DMS79 treated with DMSO at 0.1 percent for 48 hours (cell line): ENCODE measurements around the gene CYP21A2.

Experiments used
- DNase-seq: peaks from one replicate; lab custom pipeline; 2025; lab: John Stamatoyannopoulos, UW

The CYP21A2 gene

DNA sequence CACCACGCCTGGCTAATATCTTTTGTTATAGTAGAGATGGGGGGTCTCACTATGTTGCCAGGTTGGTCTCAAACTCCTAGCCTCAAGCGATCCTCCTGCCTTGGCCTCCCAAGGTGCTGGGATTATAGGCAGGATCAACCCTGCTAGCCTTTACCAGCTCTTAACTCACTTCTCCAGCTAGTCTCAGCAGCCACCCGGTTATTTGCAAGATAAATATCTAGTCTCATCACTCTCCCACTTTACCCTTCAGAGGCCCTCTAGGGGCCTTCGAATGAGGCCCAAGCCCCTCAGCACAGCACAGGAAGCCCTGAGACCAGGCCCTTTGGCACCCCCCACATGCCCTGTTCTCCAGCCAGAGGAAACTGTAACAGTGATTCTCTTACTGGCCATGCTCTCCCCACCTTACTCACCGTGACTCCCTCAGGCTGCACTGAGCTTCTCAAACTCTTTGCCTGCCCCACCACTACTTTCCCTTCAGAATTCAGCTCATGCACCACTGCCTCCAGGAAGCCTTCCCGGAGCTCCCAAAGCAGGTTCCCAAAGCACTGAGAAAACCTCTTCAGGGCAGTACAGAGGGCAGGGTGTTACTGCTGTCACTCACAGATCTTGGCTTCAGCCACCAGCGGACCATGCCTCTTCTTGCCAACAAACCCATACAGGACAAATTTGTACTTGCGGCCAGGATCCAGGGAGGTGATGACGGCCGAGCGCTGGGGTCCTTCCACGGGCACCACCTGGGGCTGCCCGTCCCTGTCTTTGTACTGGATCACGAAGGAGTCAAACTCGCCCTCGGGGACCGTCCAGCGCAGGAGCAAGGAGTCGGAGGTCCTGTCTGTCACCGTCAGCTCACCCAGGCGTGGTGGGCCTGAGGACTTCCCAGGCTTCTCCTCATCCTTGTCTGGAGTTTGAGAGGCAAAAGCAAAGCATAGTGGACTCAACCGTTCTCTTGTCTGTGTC, 45.9 kb downstream of the CYP21A2 start:
- DNase-seq, result no peak

DNA sequence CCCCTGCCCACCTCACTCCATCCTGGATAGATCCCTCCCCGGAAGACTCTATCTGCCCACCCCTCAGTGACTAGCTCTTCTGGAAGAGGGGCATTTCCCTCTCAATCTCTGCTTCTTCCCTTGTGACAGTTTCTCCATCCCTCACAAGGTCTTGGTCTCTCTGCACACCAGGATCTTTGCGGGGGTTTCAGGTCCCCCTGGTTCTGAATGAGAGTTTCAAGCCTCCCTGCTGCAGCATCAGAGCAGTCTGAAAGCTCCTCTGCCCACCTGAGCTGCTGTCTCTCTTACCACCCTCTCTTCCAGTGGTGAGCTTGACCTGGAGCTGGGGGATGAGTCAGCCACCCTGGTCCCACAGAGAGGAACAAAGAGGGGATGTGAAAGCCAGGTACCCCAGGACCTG, 46.6 kb downstream of the CYP21A2 start:
- DNase-seq, result no peak

DNA sequence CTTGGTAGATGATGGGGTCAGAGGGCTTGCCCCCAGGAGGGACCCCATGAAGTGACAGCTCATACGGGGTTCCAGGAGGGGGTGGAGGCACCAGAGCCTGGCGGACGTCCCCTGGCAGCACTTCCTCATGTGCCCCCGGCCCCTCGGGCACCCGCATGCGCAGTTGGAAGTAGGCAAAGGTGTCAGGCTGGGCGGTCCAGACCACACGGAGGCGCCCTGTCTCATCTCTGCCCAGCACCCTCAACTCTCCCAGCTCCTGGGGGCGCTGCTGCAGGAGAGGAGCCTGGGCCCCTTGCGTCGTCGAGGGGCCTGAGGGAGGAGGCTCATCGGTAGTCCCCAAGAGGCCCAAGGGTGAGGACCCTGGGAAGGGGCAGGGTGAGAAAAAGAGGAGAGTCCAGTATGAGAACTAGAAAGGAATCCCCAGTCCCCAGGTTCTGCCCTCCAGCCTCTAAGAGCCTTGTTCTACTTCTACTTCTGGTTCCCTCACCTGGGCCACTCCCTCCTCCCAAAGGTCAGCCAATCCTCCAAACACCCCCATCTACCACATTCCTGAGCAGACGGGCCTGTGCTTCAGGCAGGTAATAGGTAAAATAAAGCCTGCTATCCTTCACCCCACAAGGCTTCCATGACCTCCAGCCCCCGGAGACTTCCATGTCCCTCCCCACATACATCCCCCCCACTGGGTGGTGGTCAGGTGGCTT, 47.7 kb downstream of the CYP21A2 start:
- DNase-seq, result no peak

GRCh38 chr6:32086661-32087573, 48.7 kb downstream of the CYP21A2 start:
- DNase-seq, result no peak

DNA sequence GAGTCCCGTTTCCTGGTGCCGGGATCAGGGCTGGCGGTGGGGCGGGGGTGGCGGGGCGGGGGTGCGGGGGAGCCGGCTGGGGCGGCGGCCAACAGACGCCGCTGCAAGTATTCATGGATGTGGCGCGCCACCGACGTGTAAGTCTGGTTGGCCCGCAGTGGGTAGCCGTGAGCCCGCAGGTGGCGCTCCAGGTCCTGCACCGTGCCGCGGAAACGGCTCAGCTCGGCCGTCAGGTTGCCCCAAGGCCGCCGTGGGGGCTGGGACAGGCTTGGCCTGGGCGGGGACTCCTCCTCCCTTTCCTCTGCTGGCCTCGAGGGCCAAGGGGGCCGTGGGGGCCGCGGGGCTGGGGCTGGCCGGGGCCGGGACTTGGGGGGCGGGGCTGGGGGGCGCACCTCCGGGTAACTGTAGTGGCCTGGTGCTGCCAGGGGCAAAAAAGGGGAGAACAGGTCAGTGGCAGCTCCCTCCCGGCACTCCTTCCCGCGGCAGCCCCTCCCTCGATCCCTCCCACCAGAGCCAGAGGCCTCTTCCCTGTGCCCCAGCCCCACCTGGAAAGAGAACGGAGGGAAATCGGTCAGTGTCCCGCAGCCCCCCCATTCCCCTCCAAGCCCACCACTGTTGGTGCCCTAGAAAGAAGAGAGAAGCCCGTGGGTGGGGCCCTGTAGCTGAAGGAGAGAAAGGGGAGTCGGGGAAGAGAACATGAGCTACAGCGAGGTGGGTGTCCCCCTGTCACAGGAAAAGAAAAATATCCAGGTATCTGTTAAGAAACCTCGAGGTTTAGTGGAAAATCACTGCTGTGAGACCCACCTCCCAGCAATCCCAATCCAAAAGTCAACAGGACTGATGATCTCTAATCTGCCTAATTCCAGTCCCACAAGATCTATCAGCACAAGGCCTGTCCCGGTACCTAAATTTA, 49.6 kb downstream of the CYP21A2 start:
- DNase-seq, result no peak

GRCh38 chr6:32088487-32089049, 50.4 kb downstream of the CYP21A2 start:
- DNase-seq, result no peak

DNA sequence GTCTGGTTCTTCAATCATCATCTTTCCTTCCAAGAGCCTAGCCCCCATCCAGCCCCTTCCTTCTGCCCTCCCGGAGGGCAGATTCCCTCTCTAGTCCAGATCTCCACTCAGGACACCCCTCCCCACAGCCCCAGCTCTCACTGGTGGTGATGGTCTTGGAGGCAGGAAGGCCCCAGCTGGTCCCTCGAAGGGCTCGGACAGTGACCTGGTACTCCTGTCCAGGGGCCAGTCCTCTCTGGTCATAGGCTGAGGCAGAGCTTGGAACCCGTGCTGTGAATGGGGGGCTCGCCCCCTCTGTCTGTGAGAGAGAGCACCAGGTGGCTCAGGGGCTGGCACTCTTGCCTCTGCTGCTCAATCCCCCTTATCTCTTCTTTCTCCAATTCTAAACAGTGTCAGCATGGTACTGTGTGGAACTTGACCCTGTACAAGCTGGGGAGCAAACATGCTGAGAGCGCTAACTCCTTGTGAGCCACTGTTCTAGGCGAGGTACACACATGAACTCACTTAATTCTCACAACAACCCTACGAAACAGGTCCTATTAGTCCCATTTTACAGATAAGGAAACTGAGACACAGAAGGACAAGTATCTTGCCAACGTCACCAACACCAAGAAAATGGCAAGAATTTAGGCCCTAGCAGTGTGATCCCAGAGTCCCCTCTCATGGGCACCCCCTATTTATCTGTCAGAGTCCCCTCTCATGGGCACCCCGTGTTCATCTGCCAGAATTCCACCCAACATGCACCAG, 51.0 kb downstream of the CYP21A2 start:
- no peak for DNase-seq
